ENCODE data around the gene CTDSPL2.

DNA sequence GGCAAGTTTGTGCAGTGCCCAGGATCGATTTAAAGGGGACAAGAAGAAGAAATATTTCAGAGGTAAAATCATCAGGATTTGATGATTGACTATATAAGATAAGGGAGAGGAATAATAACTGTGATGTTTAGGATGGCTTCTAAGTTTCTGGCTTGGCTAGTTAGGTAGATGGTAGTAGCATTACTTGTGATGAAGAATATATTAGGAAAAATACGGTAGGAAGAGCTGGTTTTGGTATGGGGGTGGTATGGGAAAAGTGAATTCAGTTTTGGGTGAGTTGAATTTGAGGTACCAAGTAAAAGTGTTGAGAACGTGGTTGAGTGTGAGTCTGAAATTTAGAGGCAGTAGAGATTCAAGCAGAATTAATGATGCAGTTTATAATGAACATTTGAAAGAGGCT lies 11.0 kb downstream of the CTDSPL2 start:
- TF ChIP-seq POLR2AphosphoS5 (IDR thresholded peaks at IDR 0.05; ENCODE audit: low read depth, low read length) (no peak), POLR2A (IDR thresholded peaks at IDR 0.05; ENCODE audit: low read depth, low read length) (no peak), TAF1 (IDR thresholded peaks at IDR 0.05; ENCODE audit: low read depth, low read length) (no peak), SPI1 (IDR thresholded peaks at IDR 0.05; ENCODE audit: low read depth, low read length) (no peak), PAX5 (IDR thresholded peaks at IDR 0.05; ENCODE audit: insufficient read depth, low read length, severe bottlenecking) (no peak), POU2F2 (IDR thresholded peaks at IDR 0.05; ENCODE audit: low read depth, low read length) (no peak)

Measured in GM12891 (cell line).